Measurements from ENCODE around the gene BPI.
"Not testable (repeated sequence)": the region's sequence is repeated elsewhere in the genome, so short reads cannot be mapped to it uniquely, and the experiment has no call there.

Gene BPI

DNA sequence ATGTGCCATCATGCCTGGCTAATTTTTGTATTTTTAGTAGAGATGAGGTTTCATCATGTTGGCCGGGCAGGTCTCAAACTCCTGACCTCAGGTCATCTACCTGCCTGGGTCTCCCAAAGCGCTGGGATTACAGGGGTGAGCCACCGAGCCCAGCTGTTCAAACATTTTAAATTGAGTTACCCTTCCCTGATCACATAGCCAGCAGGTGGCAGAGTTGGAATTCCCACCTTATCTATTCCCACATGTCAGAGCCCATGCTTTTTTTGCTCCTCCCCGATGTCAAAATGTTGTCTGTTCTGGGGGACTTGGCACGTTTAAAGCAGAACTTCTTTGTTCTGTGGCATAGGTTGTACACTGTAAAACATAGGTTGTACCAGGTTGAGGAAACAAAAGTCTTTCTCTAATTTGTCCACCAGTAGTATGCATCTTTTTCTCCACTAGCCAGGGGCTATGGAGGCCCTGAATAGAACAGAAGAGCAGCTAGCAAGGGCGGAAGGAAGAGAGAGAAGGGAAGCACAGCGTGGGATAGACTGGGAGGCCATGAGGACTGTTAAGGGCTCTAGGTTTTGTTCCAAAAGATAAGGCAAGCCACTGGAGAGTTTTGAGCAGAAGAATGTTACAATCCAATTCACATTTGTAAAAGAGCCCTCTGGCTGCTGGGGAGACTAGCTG is 35.0 kb downstream of the BPI start:
- no peaks in the 10 kb centered on the region for H3K9me3 ChIP-seq (ENCODE audit: severe bottlenecking)
- TF ChIP-seq, protein P1, sequence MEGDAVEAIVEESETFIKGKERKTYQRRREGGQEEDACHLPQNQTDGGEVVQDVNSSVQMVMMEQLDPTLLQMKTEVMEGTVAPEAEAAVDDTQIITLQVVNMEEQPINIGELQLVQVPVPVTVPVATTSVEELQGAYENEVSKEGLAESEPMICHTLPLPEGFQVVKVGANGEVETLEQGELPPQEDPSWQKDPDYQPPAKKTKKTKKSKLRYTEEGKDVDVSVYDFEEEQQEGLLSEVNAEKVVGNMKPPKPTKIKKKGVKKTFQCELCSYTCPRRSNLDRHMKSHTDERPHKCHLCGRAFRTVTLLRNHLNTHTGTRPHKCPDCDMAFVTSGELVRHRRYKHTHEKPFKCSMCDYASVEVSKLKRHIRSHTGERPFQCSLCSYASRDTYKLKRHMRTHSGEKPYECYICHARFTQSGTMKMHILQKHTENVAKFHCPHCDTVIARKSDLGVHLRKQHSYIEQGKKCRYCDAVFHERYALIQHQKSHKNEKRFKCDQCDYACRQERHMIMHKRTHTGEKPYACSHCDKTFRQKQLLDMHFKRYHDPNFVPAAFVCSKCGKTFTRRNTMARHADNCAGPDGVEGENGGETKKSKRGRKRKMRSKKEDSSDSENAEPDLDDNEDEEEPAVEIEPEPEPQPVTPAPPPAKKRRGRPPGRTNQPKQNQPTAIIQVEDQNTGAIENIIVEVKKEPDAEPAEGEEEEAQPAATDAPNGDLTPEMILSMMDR (IDR thresholded peaks at IDR 0.05; ENCODE audit: poor library complexity, severe bottlenecking) = peak; percentile 92
- no peak for DNase-seq (ENCODE audit: low spot score)
- ATAC-seq (ENCODE audit: low read depth) = peak; percentile 70
- H3K27me3 ChIP-seq (ENCODE audit: insufficient read depth, poor library complexity, severe bottlenecking) = no peaks in the 10 kb centered on the region
- no peak overlapping the region for H3K27ac ChIP-seq (ENCODE audit: poor library complexity, severe bottlenecking)
- no peaks in the 10 kb centered on the region for H3K4me1 ChIP-seq (ENCODE audit: insufficient read depth, poor library complexity, severe bottlenecking)
- no peak overlapping the region for H3K4me3 ChIP-seq (ENCODE audit: severe bottlenecking)
- H3K36me3 ChIP-seq (ENCODE audit: low read depth) = no peaks in the 10 kb centered on the region

DNA sequence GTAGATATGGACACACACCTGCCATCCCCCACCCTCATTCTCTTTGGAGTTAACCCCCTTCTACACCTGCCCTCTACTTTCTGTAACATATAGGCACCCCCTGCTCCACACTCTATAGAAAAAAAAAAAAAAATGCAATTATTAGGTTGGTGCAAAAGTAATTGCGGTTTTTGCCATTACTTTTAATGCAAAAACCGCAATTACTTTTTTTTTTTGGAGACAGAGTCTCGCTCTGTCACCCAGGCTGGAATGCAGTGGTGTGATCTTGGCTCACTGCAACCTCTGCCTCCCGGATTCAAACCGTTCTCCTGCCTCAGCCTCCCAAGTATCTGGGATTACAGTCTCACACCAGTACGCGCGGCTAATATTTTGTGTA is 35.6 kb downstream of the BPI start:
- not testable (repeated sequence) for H3K4me3 ChIP-seq (ENCODE audit: severe bottlenecking); H3K27ac ChIP-seq (ENCODE audit: poor library complexity, severe bottlenecking); H3K9me3 ChIP-seq (ENCODE audit: severe bottlenecking); H3K4me1 ChIP-seq (ENCODE audit: insufficient read depth, poor library complexity, severe bottlenecking); H3K36me3 ChIP-seq (ENCODE audit: low read depth); ATAC-seq (ENCODE audit: low read depth); H3K27me3 ChIP-seq (ENCODE audit: insufficient read depth, poor library complexity, severe bottlenecking); DNase-seq (ENCODE audit: low spot score)

DNA sequence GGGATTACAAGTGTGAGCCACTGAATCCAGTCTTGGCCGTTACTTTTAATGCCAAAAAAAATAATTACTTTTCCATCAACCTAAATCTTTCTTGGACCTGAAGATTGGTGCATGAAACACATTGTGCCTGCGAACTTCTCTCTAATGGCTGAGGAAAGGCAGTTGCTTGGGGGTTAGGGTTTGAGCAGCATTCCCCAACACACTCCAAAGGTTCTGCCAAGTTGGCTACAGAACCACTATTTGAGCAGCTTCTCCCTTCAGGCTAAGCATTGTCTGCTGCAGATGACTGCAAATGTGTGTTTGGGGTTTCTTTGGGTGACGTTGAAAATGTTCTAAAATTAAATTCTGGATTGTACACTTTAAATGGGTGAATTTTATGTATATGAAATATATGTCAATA is 36.0 kb downstream of the BPI start:
- Histone ChIP-seq H3K27ac (ENCODE audit: poor library complexity, severe bottlenecking) (no peak overlapping the region), H3K27me3 (ENCODE audit: insufficient read depth, poor library complexity, severe bottlenecking) (no peaks in the 10 kb centered on the region), H3K36me3 (ENCODE audit: low read depth) (no peaks in the 10 kb centered on the region), H3K4me1 (ENCODE audit: insufficient read depth, poor library complexity, severe bottlenecking) (no peaks in the 10 kb centered on the region), H3K4me3 (ENCODE audit: severe bottlenecking) (no peak overlapping the region), H3K9me3 (ENCODE audit: severe bottlenecking) (no peaks in the 10 kb centered on the region)
- TF ChIP-seq, protein P1 (IDR thresholded peaks at IDR 0.05; ENCODE audit: poor library complexity, severe bottlenecking) = no peak
- DNase-seq (ENCODE audit: low spot score) (no peak), ATAC-seq (ENCODE audit: low read depth) (no peak)

DNA sequence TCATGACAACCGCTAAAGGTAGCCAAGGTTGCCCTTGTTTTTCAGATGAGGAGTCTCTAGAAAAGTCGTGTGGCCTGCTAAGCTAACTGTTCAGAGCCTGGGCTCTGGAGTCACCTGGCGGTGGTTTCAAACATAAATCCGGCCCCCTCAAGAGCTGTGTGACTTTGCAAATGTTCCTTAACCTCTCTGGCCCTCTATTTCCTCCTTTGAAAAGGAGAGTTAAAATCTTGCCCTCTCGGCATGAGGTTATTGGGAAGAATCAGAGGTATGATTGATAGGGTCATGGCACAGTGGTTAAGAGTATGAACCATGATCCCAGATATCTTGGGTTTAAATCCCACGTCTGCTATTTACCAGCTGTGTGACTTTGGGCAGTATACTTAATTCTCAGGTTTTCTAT is 36.7 kb downstream of the BPI start:
- DNase-seq (ENCODE audit: low spot score) = no peak

DNA sequence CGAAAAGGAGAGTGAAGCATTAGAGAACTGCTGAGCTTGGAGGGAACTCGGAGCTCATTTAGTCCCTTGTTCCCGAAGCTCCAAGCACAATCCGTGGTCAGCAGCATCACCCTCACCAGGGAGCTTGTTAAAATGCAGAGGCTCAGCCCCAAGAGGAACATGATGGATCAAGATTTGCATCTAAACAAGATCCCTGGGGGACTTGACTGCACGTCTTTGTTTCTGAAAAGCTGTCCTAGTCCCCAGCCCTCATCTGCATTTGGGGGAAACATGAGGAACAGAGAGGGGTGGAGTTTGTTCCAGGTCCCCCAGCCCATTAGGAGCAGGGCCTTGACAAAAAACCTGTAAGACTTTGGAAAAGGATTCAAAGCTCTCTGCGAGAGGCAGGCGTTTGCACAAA is 38.3 kb downstream of the BPI start:
- no peaks in the 10 kb centered on the region for H3K36me3 ChIP-seq (ENCODE audit: low read depth)
- H3K27ac ChIP-seq (ENCODE audit: poor library complexity, severe bottlenecking) = no peak overlapping the region
- no peaks in the 10 kb centered on the region for H3K4me1 ChIP-seq (ENCODE audit: insufficient read depth, poor library complexity, severe bottlenecking)
- no peak overlapping the region for H3K4me3 ChIP-seq (ENCODE audit: severe bottlenecking)
- ATAC-seq (ENCODE audit: low read depth) (no peak), DNase-seq (ENCODE audit: low spot score) (no peak)
- H3K9me3 ChIP-seq (ENCODE audit: severe bottlenecking) = no peaks in the 10 kb centered on the region
- TF ChIP-seq, protein P1 (IDR thresholded peaks at IDR 0.05; ENCODE audit: poor library complexity, severe bottlenecking) = no peak
- no peaks in the 10 kb centered on the region for H3K27me3 ChIP-seq (ENCODE audit: insufficient read depth, poor library complexity, severe bottlenecking)

More for the DNA sequence above, 36.7 kb downstream of the BPI start:
- TF ChIP-seq, protein P1 (IDR thresholded peaks at IDR 0.05; ENCODE audit: poor library complexity, severe bottlenecking) = no peak
- Histone ChIP-seq H3K27me3 (ENCODE audit: insufficient read depth, poor library complexity, severe bottlenecking) (no peaks in the 10 kb centered on the region), H3K27ac (ENCODE audit: poor library complexity, severe bottlenecking) (no peak overlapping the region), H3K4me3 (ENCODE audit: severe bottlenecking) (no peak overlapping the region), H3K9me3 (ENCODE audit: severe bottlenecking) (no peaks in the 10 kb centered on the region), H3K36me3 (ENCODE audit: low read depth) (no peaks in the 10 kb centered on the region), H3K4me1 (ENCODE audit: insufficient read depth, poor library complexity, severe bottlenecking) (no peaks in the 10 kb centered on the region)
- ATAC-seq (ENCODE audit: low read depth) = no peak
